Lower lobe of right lung (tissue), 2 donors: ENCODE results near the gene DUSP8. TPM values are rescaled to one million over a fixed set of nuclear protein-coding genes. Genes with fewer than 3 reads are reported as not detected.
"Not testable (repeated sequence)": the region's sequence is repeated elsewhere in the genome, so short reads cannot be mapped to it uniquely, and the experiment has no call there.

Source experiments
- ATAC-seq, 2 donors: fragments of 200-7000 bp; cut with Tn5 transposase; one replicate each; pipeline ENCODE4 v1.9.1; 2020 to 2022; ENCODE audit warnings: mild to moderate bottlenecking in 2 of 2, moderate library complexity in 2 of 2
- DNase-seq: peaks from one replicate; pipeline ENCODE4 v3.0.0-alpha.2; 2020
- H3K27ac ChIP-seq: fragments of 200-600 bp; one replicate; pipeline ENCODE4 v1.8.0; 2022
- H3K27me3 ChIP-seq: fragments of 200-600 bp; one replicate; pipeline ENCODE4 v1.8.0; 2022; ENCODE audit warnings: low read depth
- H3K36me3 ChIP-seq: fragments of 200-600 bp; one replicate; pipeline ENCODE4 v1.8.0; 2022; ENCODE audit warnings: mild to moderate bottlenecking
- H3K4me1 ChIP-seq: fragments of 200-600 bp; one replicate; pipeline ENCODE4 v1.8.0; 2022
- H3K4me3 ChIP-seq: fragments of 200-600 bp; one replicate; pipeline ENCODE4 v1.8.0; 2022; ENCODE audit warnings: mild to moderate bottlenecking
- H3K9me3 ChIP-seq: fragments of 200-600 bp; one replicate; pipeline ENCODE4 v1.8.0; 2022
- CTCF ChIP-seq: fragments of 200-600 bp; IDR thresholded peaks from one replicate; pipeline ENCODE4 v1.8.0; 2022; ENCODE audit warnings: antibody characterized with exemption, mild to moderate bottlenecking
- intact Hi-C: fragments of 100-400 bp; cut with DNase I; formaldehyde crosslinking; loops from one replicate; pipeline ENCODE4 v1.11.0; 2022
- total RNA-seq: library from RNA; stranded (reverse); fragmentation: NEBNext Ultra II Directional; extraction: Animal tissue kit (Norgen Biotek cat#: 25700); gene quantifications from one replicate; pipeline ENCODE4 v1.2.1, GENCODE V29; 2021
- donor health status: DM: no; HTN: yes; CAD: no; lungs with severe emphysema.

Gene DUSP8
- total RNA-seq, 1 donor from 2014 or later, result 8.9 TPM

- no peak overlapping the region for H3K4me3 ChIP-seq
- no peaks in the 10 kb centered on the region for H3K36me3 ChIP-seq
- no peaks in the 10 kb centered on the region for H3K4me1 ChIP-seq
- peaks cover 6% of the 10 kb centered on the region for H3K27me3 ChIP-seq
- intact Hi-C loops, result no loop called here
- no peak for TF ChIP-seq CTCF
- H3K9me3 ChIP-seq, result no peaks in the 10 kb centered on the region
- DNase-seq, result no peak
- no peak overlapping the region for H3K27ac ChIP-seq
- ATAC-seq, result no peak
These were observed 32.6 kb upstream of the DUSP8 start for GRCh38 chr11:1604711-1605110.

GRCh38 chr11:1604181-1604580 lies 32.1 kb upstream of the DUSP8 start:
- peaks cover 6% of the 10 kb centered on the region for H3K27me3 ChIP-seq
- H3K4me3 ChIP-seq, result no peak overlapping the region
- no peaks in the 10 kb centered on the region for H3K4me1 ChIP-seq
- TF ChIP-seq CTCF, result no peak
- DNase-seq (no peak), ATAC-seq (peak in 1 of 2 donors; percentile 18)
- H3K27ac ChIP-seq, result no peak overlapping the region
- intact Hi-C loops, result no loop called here
- no peaks in the 10 kb centered on the region for H3K9me3 ChIP-seq
- H3K36me3 ChIP-seq, result no peaks in the 10 kb centered on the region

- H3K27me3 ChIP-seq, result peaks cover 9% of the 10 kb centered on the region
- TF ChIP-seq CTCF, result no peak
- DNase-seq (no peak), ATAC-seq (no peak)
- intact Hi-C loops, result no loop called here
- H3K4me3 ChIP-seq, result no peak overlapping the region
- H3K4me1 ChIP-seq, result no peaks in the 10 kb centered on the region
- no peaks in the 10 kb centered on the region for H3K9me3 ChIP-seq
- H3K27ac ChIP-seq, result no peak overlapping the region
- H3K36me3 ChIP-seq, result no peaks in the 10 kb centered on the region
These were observed 31.6 kb upstream of the DUSP8 start for GRCh38 chr11:1603629-1604028.

- H3K36me3 ChIP-seq, H3K4me1 ChIP-seq, H3K4me3 ChIP-seq, H3K27ac ChIP-seq, DNase-seq, ATAC-seq, H3K27me3 ChIP-seq, H3K9me3 ChIP-seq, intact Hi-C loops: not testable (repeated sequence)
These were observed 29.6 kb upstream of the DUSP8 start for GRCh38 chr11:1601663-1602062.

- Histone ChIP-seq H3K4me1 (no peaks in the 10 kb centered on the region), H3K27ac (no peak overlapping the region), H3K36me3 (no peaks in the 10 kb centered on the region), H3K9me3 (no peaks in the 10 kb centered on the region), H3K27me3 (peaks cover 9% of the 10 kb centered on the region), H3K4me3 (no peak overlapping the region)
- intact Hi-C loops, result no loop called here
- ATAC-seq (no peak), DNase-seq (no peak)
- TF ChIP-seq CTCF, result no peak
These were observed 28.6 kb upstream of the DUSP8 start for GRCh38 chr11:1600626-1601025.

GRCh38 chr11:1598816-1599215 lies 26.7 kb upstream of the DUSP8 start:
- Histone ChIP-seq H3K36me3 (no peaks in the 10 kb centered on the region), H3K27me3 (peaks cover 3% of the 10 kb centered on the region), H3K4me1 (no peaks in the 10 kb centered on the region), H3K9me3 (no peaks in the 10 kb centered on the region), H3K4me3 (no peak overlapping the region), H3K27ac (no peak overlapping the region)
- TF ChIP-seq CTCF, result no peak
- DNase-seq (no peak), ATAC-seq (no peak)
- intact Hi-C loops, result no loop called here

GRCh38 chr11:1598406-1598805 lies 26.3 kb upstream of the DUSP8 start:
- H3K4me1 ChIP-seq, H3K4me3 ChIP-seq, H3K36me3 ChIP-seq, DNase-seq, H3K9me3 ChIP-seq, intact Hi-C loops, H3K27ac ChIP-seq, ATAC-seq, H3K27me3 ChIP-seq: not testable (repeated sequence)
